MM.1S (cell line): ENCODE measurements around the gene FAM180A.

Source experiments
- EZH2 ChIP-seq: fragments of 300-600 bp; sonication (generic); optimal IDR thresholded peaks from 2 replicates; pipeline ENCODE3; 2017; ENCODE audit warnings: low read depth, mild to moderate bottlenecking, antibody characterized with exemption, low read length, mixed read lengths
- TF ChIP-seq, protein P1 (sequence below): fragments of 300-600 bp; sonication (generic); IDR thresholded peaks from 2 replicates; pipeline ENCODE4 v1.5.1; 2016; ENCODE audit warnings: antibody characterized with exemption, low read length, mixed read lengths

DNA sequence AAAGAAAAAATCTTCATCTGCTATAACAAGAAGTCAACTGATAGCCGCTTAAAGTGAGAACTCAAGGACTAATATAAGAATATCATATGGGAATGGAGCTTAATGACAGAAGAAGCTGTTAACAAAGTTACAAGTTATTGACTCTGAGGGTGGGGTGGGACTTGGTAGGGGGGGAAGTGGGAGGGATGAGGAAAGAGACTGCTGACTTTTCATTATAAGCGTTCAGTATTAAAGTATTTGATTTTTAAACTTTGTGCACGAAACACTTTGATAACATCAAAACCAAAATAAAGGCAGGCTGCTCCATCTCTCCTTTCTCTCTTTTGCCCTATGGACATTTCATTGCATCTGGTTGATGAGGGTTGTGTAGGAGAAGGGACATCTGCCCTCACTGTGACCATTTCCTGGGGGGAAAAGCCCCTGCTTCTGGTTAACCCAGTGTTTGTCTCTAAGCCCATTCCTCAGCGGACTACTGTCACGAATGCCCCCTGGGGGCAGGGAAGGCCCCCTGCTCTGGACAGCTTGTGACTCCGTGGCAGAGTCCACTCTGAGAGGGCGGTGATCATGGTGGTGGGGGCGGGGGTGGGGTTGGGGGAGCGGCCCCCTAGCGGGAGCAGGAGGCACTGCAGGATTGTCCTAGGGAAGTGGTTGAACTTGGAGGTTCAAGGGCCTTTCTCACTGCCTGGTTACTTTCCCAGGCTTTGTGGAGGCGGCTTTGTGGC is 38.0 kb downstream of the FAM180A start:
- no peak for TF ChIP-seq EZH2
- TF ChIP-seq, protein P1, sequence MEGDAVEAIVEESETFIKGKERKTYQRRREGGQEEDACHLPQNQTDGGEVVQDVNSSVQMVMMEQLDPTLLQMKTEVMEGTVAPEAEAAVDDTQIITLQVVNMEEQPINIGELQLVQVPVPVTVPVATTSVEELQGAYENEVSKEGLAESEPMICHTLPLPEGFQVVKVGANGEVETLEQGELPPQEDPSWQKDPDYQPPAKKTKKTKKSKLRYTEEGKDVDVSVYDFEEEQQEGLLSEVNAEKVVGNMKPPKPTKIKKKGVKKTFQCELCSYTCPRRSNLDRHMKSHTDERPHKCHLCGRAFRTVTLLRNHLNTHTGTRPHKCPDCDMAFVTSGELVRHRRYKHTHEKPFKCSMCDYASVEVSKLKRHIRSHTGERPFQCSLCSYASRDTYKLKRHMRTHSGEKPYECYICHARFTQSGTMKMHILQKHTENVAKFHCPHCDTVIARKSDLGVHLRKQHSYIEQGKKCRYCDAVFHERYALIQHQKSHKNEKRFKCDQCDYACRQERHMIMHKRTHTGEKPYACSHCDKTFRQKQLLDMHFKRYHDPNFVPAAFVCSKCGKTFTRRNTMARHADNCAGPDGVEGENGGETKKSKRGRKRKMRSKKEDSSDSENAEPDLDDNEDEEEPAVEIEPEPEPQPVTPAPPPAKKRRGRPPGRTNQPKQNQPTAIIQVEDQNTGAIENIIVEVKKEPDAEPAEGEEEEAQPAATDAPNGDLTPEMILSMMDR = peak; percentile 38
